K562 (cell line): ENCODE data around the gene PCMTD2. TPM values are rescaled to one million over a fixed set of nuclear protein-coding genes. Genes with fewer than 3 reads are reported as not detected.

Experiments used
- ATAC-seq: fragments of 200-7000 bp; cut with Tn5 transposase; 3 replicates; pipeline ENCODE4 v1.9.1; 2020; ENCODE audit warnings: moderate library complexity
- BruUV-seq: library from RNA; stranded (reverse); fragments of 400-500 nt; replicated peaks from 2 replicates; lab custom pipeline; 2021; lab: Mats Ljungman, UMichigan
- CTCF ChIA-PET: fragments of 300-600 bp; formaldehyde crosslinking; extraction: SDS; loops from one replicate; lab custom pipeline; 2021; ENCODE audit warnings: low intra/inter-chr PET ratio; lab: Yijun Ruan, JAX
- POLR2A ChIA-PET: fragments of 300-600, 350-650 bp; sonication (Branson Sonifier 250); formaldehyde crosslinking; extraction: SDS; loops from one replicate; lab custom pipeline; 2021; ENCODE audit warnings: antibody characterized with exemption, inconsistent platforms; lab: Yijun Ruan, JAX
- DNase-seq, 4 experiments: peaks; one replicate each; pipeline versions ENCODE4 v3.0.0 to v3.0.0-alpha.2; 2011 to 2018; ENCODE audit warnings: low spot score in 3 of 4, mixed read lengths in 3 of 4; ENCODE audit errors: extremely low read depth in 1 of 4
- FAIRE-seq: peaks from 2 replicates; lab custom pipeline; 2011; peaks lifted over from hg19 to GRCh38; lab: Jason Lieb, UNC
- H2AFZ ChIP-seq: 2 replicates; pipeline ENCODE4 v1.6.0; 2011; ENCODE audit warnings: low read depth, low read length, control low read depth, inconsistent platforms
- H3K27ac ChIP-seq: fragments of 200-600 bp; 3 replicates; pipeline ENCODE4 v1.8.0; 2011; ENCODE audit warnings: low read depth, mild to moderate bottlenecking, control low read depth, inconsistent platforms, low read length, moderate library complexity, mixed read lengths; ENCODE audit errors: extremely low read depth
- H3K27me3 ChIP-seq, 2 experiments: fragments of 300-600 bp in 1 of 2; 2 replicates in 1 of 2; 3 replicates in 1 of 2; pipeline versions ENCODE4 v1.6.0 to v1.8.0; 2011; ENCODE audit warnings: inconsistent platforms in 2 of 2, low read length in 2 of 2, mild to moderate bottlenecking in 1 of 2, mixed read lengths in 1 of 2, moderate library complexity in 1 of 2; ENCODE audit not compliant: control insufficient read depth in 2 of 2, insufficient read depth in 2 of 2
- H3K36me3 ChIP-seq: fragments of 300-600 bp; 3 replicates; pipeline ENCODE4 v1.8.0; 2011; ENCODE audit warnings: mild to moderate bottlenecking, low read length, inconsistent platforms; ENCODE audit not compliant: control insufficient read depth, insufficient read depth
- H3K4me1 ChIP-seq, 2 experiments: fragments of 200-600 bp in 1 of 2; replicated peaks in 1 of 2; 2 replicates in 1 of 2; 3 replicates in 1 of 2; pipeline versions ENCODE4 v1.5.1 to v1.8.0; 2011; ENCODE audit warnings: inconsistent platforms in 2 of 2, low read length in 2 of 2, mild to moderate bottlenecking in 1 of 2, mixed read lengths in 1 of 2, moderate library complexity in 1 of 2; ENCODE audit not compliant: control insufficient read depth in 2 of 2, insufficient read depth in 2 of 2
- H3K4me2 ChIP-seq: 2 replicates; pipeline ENCODE4 v1.6.1; 2011; ENCODE audit warnings: low read length, control low read depth, inconsistent platforms, mixed read lengths; ENCODE audit not compliant: insufficient read depth
- H3K4me3 ChIP-seq: fragments of 200-600 bp; sonication (generic), shearing (Covaris generic); 2 replicates; pipeline ENCODE4 v1.5.1; 2016; ENCODE audit warnings: control low read depth, inconsistent platforms
- H3K79me2 ChIP-seq: fragments of 200-600 bp; 3 replicates; pipeline ENCODE4 v1.8.0; 2011; ENCODE audit warnings: low read length, inconsistent platforms; ENCODE audit not compliant: control insufficient read depth, insufficient read depth
- H3K9ac ChIP-seq, 2 experiments: 2 replicates each; pipeline versions ENCODE4 v1.6.0 to v1.6.1; 2011; ENCODE audit warnings: low read depth in 2 of 2, low read length in 2 of 2, control low read depth in 1 of 2, inconsistent platforms in 1 of 2, mild to moderate bottlenecking in 1 of 2, mixed read lengths in 1 of 2; ENCODE audit not compliant: insufficient read depth in 1 of 2
- H3K9me1 ChIP-seq: one replicate; pipeline ENCODE4 v1.6.0; 2011; ENCODE audit warnings: inconsistent platforms, mild to moderate bottlenecking, low read length, moderate library complexity; ENCODE audit not compliant: control insufficient read depth, insufficient read depth
- H3K9me3 ChIP-seq: replicated peaks from 2 replicates; pipeline ENCODE4 v1.5.1; 2011; ENCODE audit warnings: low read depth, low read length, inconsistent platforms; ENCODE audit not compliant: control insufficient read depth, insufficient read depth
- H4K20me1 ChIP-seq: replicated peaks from 2 replicates; pipeline ENCODE4 v1.6.1; 2011; ENCODE audit warnings: low read length, inconsistent platforms, mixed read lengths; ENCODE audit not compliant: control insufficient read depth, insufficient read depth
- BRF1 ChIP-seq: IDR thresholded peaks from 3 replicates; pipeline ENCODE4 v1.6.1; 2011; ENCODE audit warnings: borderline replicate concordance, mild to moderate bottlenecking; ENCODE audit not compliant: insufficient read length; ENCODE audit errors: extremely low read depth
- CTCF ChIP-seq, 3 experiments: IDR thresholded peaks in 2 of 3; conservative IDR thresholded peaks in 1 of 3; 2 replicates each; pipeline ENCODE4 v1.5.1; 2011 to 2012; ENCODE audit warnings: low read length in 3 of 3, mild to moderate bottlenecking in 3 of 3, control low read depth in 2 of 3, improper control_type of control experiment in 1 of 3, inconsistent platforms in 1 of 3, low read depth in 1 of 3, mixed read lengths in 1 of 3, moderate library complexity in 1 of 3; ENCODE audit not compliant: insufficient read depth in 2 of 3
- KHSRP ChIP-seq: fragments of 450-650 bp; IDR thresholded peaks from 2 replicates; pipeline ENCODE4 v1.6.1; 2017
- MYC ChIP-seq, 2 experiments: fragments of 250-450 bp in 1 of 2; sonication (Bioruptor Pico) in 1 of 2; IDR thresholded peaks; 2 replicates each; pipeline versions ENCODE4 v1.5.1 to v1.6.1; 2012 to 2021; ENCODE audit warnings: low read depth in 2 of 2, borderline replicate concordance in 1 of 2, improper control_type of control experiment in 1 of 2, low read length in 1 of 2, mild to moderate bottlenecking in 1 of 2, moderate library complexity in 1 of 2
- NBN ChIP-seq: fragments of 450-650 bp; IDR thresholded peaks from 2 replicates; pipeline ENCODE4 v1.6.1; 2016; ENCODE audit warnings: low read depth, mild to moderate bottlenecking
- RBFOX2 ChIP-seq: fragments of 200-400 bp; formaldehyde crosslinking; IDR thresholded peaks from 2 replicates; pipeline ENCODE4 v1.6.1; 2017; ENCODE audit warnings: low read depth, mild to moderate bottlenecking, low read length, moderate library complexity
- RBM22 ChIP-seq: fragments of 200-400 bp; formaldehyde crosslinking; IDR thresholded peaks from 2 replicates; pipeline ENCODE4 v1.6.1; 2018; ENCODE audit warnings: low read length, low read depth; ENCODE audit not compliant: poor library complexity, severe bottlenecking
- TAF1 ChIP-seq: IDR thresholded peaks from 2 replicates; pipeline ENCODE4 v1.6.1; 2011; ENCODE audit warnings: mild to moderate bottlenecking, low read length, moderate library complexity; ENCODE audit not compliant: insufficient read depth, control insufficient read depth, severe bottlenecking; ENCODE audit errors: extremely low read depth
- THRB ChIP-seq: fragments of 450-650 bp; formaldehyde crosslinking; conservative IDR thresholded peaks from 2 replicates; pipeline ENCODE4 v1.4.0; 2022; ENCODE audit warnings: mild to moderate bottlenecking, missing genetic modification characterization
- ZC3H11A ChIP-seq: IDR thresholded peaks from 2 replicates; pipeline ENCODE4 v1.6.1; 2012; ENCODE audit warnings: low read depth, low read length, improper control_type of control experiment
- WGBS: fragments of 100-300 bp; shearing (Covaris generic); methylation state at CpG from one replicate; pipeline ENCODE4 v1.1.6; 2016; ENCODE audit warnings: low coverage, mixed read lengths; ENCODE audit not compliant: insufficient coverage; ENCODE audit errors: missing lambda C conversion rate; 5-methylcytosine and 5-hydroxymethylcytosine counted together
- in situ Hi-C: fragments of 300-500 bp; cut with MboI; formaldehyde crosslinking; loops from 4 replicates; pipeline ENCODE4 v1.15.0; 2018; ENCODE audit warnings: inconsistent platforms, mixed read lengths
- intact Hi-C: fragments of 100-400 bp; cut with micrococcal nuclease; formaldehyde crosslinking; loops from 2 replicates; pipeline ENCODE4 v1.14.2; 2022
- polyA plus RNA-seq, 8 experiments: library from polyadenylated mRNA; depleted of rRNA in 4 of 8; stranded (reverse) in 5 of 8; unstranded in 3 of 8; fragments of >200 nt; fragmentation: Nextera tagmentation in 2 of 8; fragmentation: Illumina TruSeq in 1 of 8; extraction: Ambion mirVana in 2 of 8; extraction: Trizol in 1 of 8; gene quantifications; 2 replicates each; pipeline versions ENCODE4 v1.2.1 to v1.2.3, GENCODE V29; 2011 to 2014; ENCODE audit warnings: inconsistent platforms in 1 of 8, missing spikeins in 1 of 8
- total RNA-seq, 7 experiments: library from RNA; depleted of rRNA in 6 of 7; stranded (reverse); fragments of >200 nt in 6 of 7; fragmentation: Illumina TruSeq in 2 of 7; extraction: Trizol in 2 of 7; gene quantifications; 2 replicates each; pipeline versions ENCODE4 v1.2.1 to v1.2.3, GENCODE V29; 2011 to 2021; ENCODE audit warnings: low replicate concordance in 1 of 7

PCMTD2 gene
- total and polyA plus RNA-seq, 9 of the 15 experiments (the other 6 are each of a cell fraction or from before 2014, with no cell fraction given) = 11.3 to 49.3 (median 28.4) TPM

- BruUV-seq = no TSS peak
- H3K4me2 ChIP-seq = no peak overlapping the region
- 81% methylated on average over 7 of the region's 7 CpGs for WGBS
- 0 out of 2 replicates have a peak, but pooled peaks cover 2% of the 10 kb centered on the region for H3K9me3 ChIP-seq
- H3K27me3 ChIP-seq = no peaks in the 10 kb centered on the region
- no peak overlapping the region for H3K27ac ChIP-seq
- no peak overlapping the region for H2AFZ ChIP-seq
- H4K20me1 ChIP-seq = no peaks in the 10 kb centered on the region
- H3K79me2 ChIP-seq = no peaks in the 10 kb centered on the region
- FAIRE-seq (no peak), DNase-seq (no peak), ATAC-seq (no peak)
- in situ Hi-C loops (no loop called here), intact Hi-C loops (no loop called here)
- peaks cover 6% of the 10 kb centered on the region; the same call in 1 of the 3 replicates for H3K36me3 ChIP-seq
- H3K4me1 ChIP-seq = no peaks in the 10 kb centered on the region
- no peak overlapping the region for H3K9ac ChIP-seq
- ChIA-PET POLR2A (no interaction called here), CTCF (no interaction called here)
- no peak overlapping the region for H3K4me3 ChIP-seq
- peaks cover 4% of the 10 kb centered on the region for H3K9me1 ChIP-seq
- no peak for TF ChIP-seq NBN
- TF ChIP-seq KHSRP = no peak
- no peak for TF ChIP-seq MYC (IDR thresholded peaks at IDR 0.05; ENCODE audit: low read depth, low read length)
- TF ChIP-seq MYC (CRISPR knock-in tag; IDR thresholded peaks at IDR 0.05; ENCODE audit: borderline replicate concordance, low read depth) = no peak
- no peak for TF ChIP-seq RBM22
- TF ChIP-seq TAF1 = no peak
- no peak for TF ChIP-seq CTCF (IDR thresholded peaks at IDR 0.05 in 2 of 3, conservative IDR thresholded peaks at IDR 0.05 in 1 of 3; ENCODE audit: insufficient read depth in 2 of 3, low read depth in 1 of 3, low read length in 3 of 3)
- TF ChIP-seq BRF1 = no peak
- TF ChIP-seq THRB (CRISPR knock-in tag) = no peak
- no peak for TF ChIP-seq RBFOX2
- no peak for TF ChIP-seq ZC3H11A
These were observed 21.3 kb downstream of the PCMTD2 start for GRCh38 chr20:64276817-64277216.
